H1 (cell line): Measurements from ENCODE around the gene AVL9. TPM values are rescaled to one million over a fixed set of nuclear protein-coding genes. Genes with fewer than 3 reads are reported as not detected.

Source experiments
- CTCF ChIA-PET: fragments of 300-600 bp; sonication (Branson Sonifier 250); formaldehyde crosslinking; loops from one replicate; lab custom pipeline; 2021; ENCODE audit not compliant: partially characterized antibody; lab: Charles Lee
- POLR2A ChIA-PET: fragments of 300-600 bp; sonication (Branson Sonifier 250); formaldehyde crosslinking; loops from one replicate; lab custom pipeline; 2021; ENCODE audit warnings: inconsistent platforms; ENCODE audit not compliant: partially characterized antibody; lab: Charles Lee
- DNase-seq, 2 experiments: peaks; one replicate each; pipeline versions ENCODE4 v3.0.0 to v3.0.0-alpha.2; 2010 to 2022; ENCODE audit warnings: low spot score in 2 of 2, low read depth in 1 of 2, mixed read lengths in 1 of 2
- FAIRE-seq: peaks from 2 replicates; lab custom pipeline; 2011; peaks lifted over from hg19 to GRCh38; lab: Jason Lieb, UNC
- H2AFZ ChIP-seq: 2 replicates; pipeline ENCODE4 v1.8.1; 2012; ENCODE audit warnings: low read length, inconsistent platforms
- H2AK5ac ChIP-seq: 2 replicates; pipeline ENCODE4 v1.6.1; 2013; ENCODE audit warnings: low read depth, low read length
- H2BK120ac ChIP-seq: replicated peaks from 2 replicates; pipeline ENCODE3; 2013; ENCODE audit warnings: low read depth, low read length, inconsistent platforms
- H2BK12ac ChIP-seq: 2 replicates; pipeline ENCODE4 v1.6.1; 2013; ENCODE audit warnings: low read depth, low read length
- H2BK15ac ChIP-seq: 2 replicates; pipeline ENCODE4 v1.6.1; 2013; ENCODE audit warnings: low read length
- H2BK20ac ChIP-seq: 2 replicates; pipeline ENCODE4 v1.6.1; 2013; ENCODE audit warnings: low read length
- H2BK5ac ChIP-seq: 2 replicates; pipeline ENCODE4 v1.6.1; 2013; ENCODE audit warnings: low read depth, low read length
- H3K14ac ChIP-seq: 2 replicates; pipeline ENCODE4 v1.6.1; 2013; ENCODE audit warnings: inconsistent platforms; ENCODE audit not compliant: insufficient read length
- H3K18ac ChIP-seq: 2 replicates; pipeline ENCODE4 v1.6.1; 2013; ENCODE audit warnings: low read length; ENCODE audit errors: extremely low read depth
- H3K23ac ChIP-seq: 2 replicates; pipeline ENCODE4 v1.6.1; 2013; ENCODE audit warnings: inconsistent platforms; ENCODE audit not compliant: insufficient read length
- H3K23me2 ChIP-seq: 2 replicates; pipeline ENCODE4 v1.6.1; 2013; ENCODE audit warnings: low read depth, low read length
- H3K27ac ChIP-seq: 2 replicates; pipeline ENCODE4 v1.6.1; 2011; ENCODE audit warnings: low read depth, low read length, inconsistent platforms
- H3K27me3 ChIP-seq, 4 experiments: replicated peaks in 1 of 4; 1 replicate in 1 of 4; 2 replicates in 3 of 4; pipeline versions ENCODE4 v1.6.1 to v1.8.1; 2011 to 2013; ENCODE audit warnings: low read length in 3 of 4, mild to moderate bottlenecking in 3 of 4, inconsistent platforms in 2 of 4, mixed read lengths in 2 of 4, moderate library complexity in 1 of 4; ENCODE audit not compliant: control insufficient read depth in 3 of 4, insufficient read depth in 3 of 4; ENCODE audit errors: extremely low read depth in 1 of 4
- H3K36me3 ChIP-seq, 4 experiments: 2 replicates each; pipeline versions ENCODE4 v1.6.1 to v1.8.1; 2011 to 2013; ENCODE audit warnings: mild to moderate bottlenecking in 4 of 4, low read length in 3 of 4, moderate library complexity in 2 of 4, control low read depth in 1 of 4, inconsistent platforms in 1 of 4; ENCODE audit not compliant: insufficient read depth in 4 of 4, control insufficient read depth in 2 of 4
- H3K4ac ChIP-seq: replicated peaks from 2 replicates; pipeline ENCODE3; 2013; ENCODE audit warnings: low read length, low read depth, mixed read lengths, inconsistent platforms; ENCODE audit not compliant: insufficient read length
- H3K4me1 ChIP-seq, 4 experiments: replicated peaks in 1 of 4; 1 replicate in 1 of 4; 2 replicates in 3 of 4; pipeline versions ENCODE4 v1.6.1 to v1.8.1; 2011 to 2013; ENCODE audit warnings: low read length in 3 of 4, inconsistent platforms in 2 of 4, mixed read lengths in 1 of 4; ENCODE audit not compliant: insufficient read depth in 4 of 4, control insufficient read depth in 3 of 4
- H3K4me2 ChIP-seq, 2 experiments: 2 replicates each; pipeline versions ENCODE4 v1.6.1 to v1.8.1; 2011 to 2013; ENCODE audit warnings: low read depth in 2 of 2, low read length in 2 of 2, control low read depth in 1 of 2, inconsistent platforms in 1 of 2, mild to moderate bottlenecking in 1 of 2; ENCODE audit not compliant: insufficient read depth in 1 of 2
- H3K4me3 ChIP-seq, 4 experiments: fragments of 200-600, 300-600 bp in 1 of 4; sonication (generic), shearing (Covaris generic), sonication (Bioruptor Twin) in 1 of 4; 2 replicates each; pipeline versions ENCODE4 v1.5.1 to v1.8.1; 2011 to 2016; ENCODE audit warnings: low read length in 4 of 4, low read depth in 3 of 4, control low read depth in 2 of 4, inconsistent platforms in 2 of 4, mild to moderate bottlenecking in 2 of 4, mixed read lengths in 1 of 4, moderate library complexity in 1 of 4; ENCODE audit not compliant: insufficient read depth in 2 of 4; ENCODE audit errors: extremely low read depth in 1 of 4
- H3K56ac ChIP-seq: replicated peaks from 2 replicates; pipeline ENCODE3; 2013; ENCODE audit warnings: low read depth, mild to moderate bottlenecking, mixed read lengths, low read length, inconsistent platforms; ENCODE audit not compliant: insufficient read length
- H3K79me1 ChIP-seq: 2 replicates; pipeline ENCODE4 v1.6.1; 2013; ENCODE audit warnings: low read depth, low read length, control low read depth
- H3K79me2 ChIP-seq, 2 experiments: 2 replicates each; pipeline versions ENCODE4 v1.6.1 to v1.8.1; 2012 to 2013; ENCODE audit warnings: low read length in 2 of 2, mild to moderate bottlenecking in 2 of 2, inconsistent platforms in 1 of 2; ENCODE audit not compliant: insufficient read depth in 2 of 2, control insufficient read depth in 1 of 2
- H3K9ac ChIP-seq, 4 experiments: replicated peaks in 1 of 4; 1 replicate in 1 of 4; 2 replicates in 3 of 4; pipeline versions ENCODE4 v1.6.1 to v1.8.1; 2011 to 2013; ENCODE audit warnings: low read depth in 3 of 4, low read length in 3 of 4, control low read depth in 2 of 4, mild to moderate bottlenecking in 2 of 4, moderate library complexity in 2 of 4, inconsistent platforms in 1 of 4; ENCODE audit errors: extremely low read depth in 1 of 4
- H3K9me3 ChIP-seq, 2 experiments: 2 replicates each; pipeline versions ENCODE4 v1.6.1 to v1.8.1; 2012 to 2013; ENCODE audit warnings: mild to moderate bottlenecking in 2 of 2, moderate library complexity in 2 of 2, control low read depth in 1 of 2, inconsistent platforms in 1 of 2, low read depth in 1 of 2, low read length in 1 of 2, mixed read lengths in 1 of 2; ENCODE audit not compliant: insufficient read depth in 2 of 2
- H4K20me1 ChIP-seq, 2 experiments: replicated peaks in 1 of 2; 2 replicates each; pipeline versions ENCODE3 to v1.8.1; 2011 to 2013; ENCODE audit warnings: inconsistent platforms in 2 of 2, low read length in 2 of 2, mild to moderate bottlenecking in 1 of 2; ENCODE audit not compliant: insufficient read depth in 2 of 2, control insufficient read depth in 1 of 2
- H4K5ac ChIP-seq: 2 replicates; pipeline ENCODE4 v1.6.1; 2013; ENCODE audit warnings: low read length, low read depth, mixed read lengths, inconsistent platforms; ENCODE audit not compliant: insufficient read length
- H4K8ac ChIP-seq: 2 replicates; pipeline ENCODE4 v1.8.0; 2013; ENCODE audit warnings: mild to moderate bottlenecking, moderate library complexity, low read length, inconsistent platforms; ENCODE audit not compliant: insufficient read depth; ENCODE audit errors: extremely low read depth
- H4K91ac ChIP-seq: replicated peaks from 2 replicates; pipeline ENCODE3; 2013; ENCODE audit warnings: low read length, mixed read lengths, inconsistent platforms; ENCODE audit not compliant: insufficient read length
- ATF2 ChIP-seq: IDR thresholded peaks from 2 replicates; pipeline ENCODE4 v1.6.1; 2012; ENCODE audit warnings: low read length, inconsistent platforms
- CBX8 ChIP-seq: fragments of 300-800, 300-1000 bp; sonication (generic); IDR thresholded peaks from 2 replicates; pipeline ENCODE4 v1.7.1; 2016; ENCODE audit warnings: low read depth, low read length, borderline replicate concordance
- CEBPB ChIP-seq: IDR thresholded peaks from 2 replicates; pipeline ENCODE4 v1.6.1; 2012; ENCODE audit warnings: low read depth, low read length
- JUND ChIP-seq: IDR thresholded peaks from 2 replicates; pipeline ENCODE4 v1.6.1; 2011; ENCODE audit warnings: mild to moderate bottlenecking, improper control_type of control experiment, low read length
- POLR2A ChIP-seq, 2 experiments: IDR thresholded peaks; 1 replicate in 1 of 2; 2 replicates in 1 of 2; pipeline ENCODE4 v1.6.1; 2011; ENCODE audit warnings: low read depth in 2 of 2, low read length in 2 of 2, mild to moderate bottlenecking in 2 of 2; ENCODE audit errors: control extremely low read depth in 1 of 2
- RNF2 ChIP-seq: fragments of 200-900, 300-1000 bp; sonication (generic); IDR thresholded peaks from 2 replicates; pipeline ENCODE4 v1.7.1; 2016; ENCODE audit warnings: borderline replicate concordance, low read depth, mild to moderate bottlenecking, antibody characterized with exemption, low read length; ENCODE audit not compliant: poor library complexity, severe bottlenecking; ENCODE audit errors: missing control alignments
- SRF ChIP-seq: IDR thresholded peaks from 2 replicates; pipeline ENCODE4 v1.6.1; 2011; ENCODE audit warnings: mild to moderate bottlenecking, low read depth, low read length, moderate library complexity
- WGBS, 2 experiments: shearing (Covaris generic) in 1 of 2; methylation state at CpG; one replicate each; pipeline versions ENCODE4 v1.1.6 to v1.1.7; 2013 to 2015; ENCODE audit warnings: low lambda C conversion rate in 2 of 2, mixed read lengths in 2 of 2, inconsistent platforms in 1 of 2, low coverage in 1 of 2, missing lambda C conversion rate in 1 of 2; ENCODE audit not compliant: insufficient replicate concordance in 2 of 2, insufficient coverage in 1 of 2, insufficient read length in 1 of 2; ENCODE audit errors: extremely low coverage in 1 of 2, missing lambda C conversion rate in 1 of 2; 5-methylcytosine and 5-hydroxymethylcytosine counted together
- polyA plus RNA-seq, 7 experiments: library from polyadenylated mRNA; depleted of rRNA in 3 of 7; stranded (reverse) in 5 of 7; unstranded in 2 of 7; fragments of >200 nt in 5 of 7; fragments of 200-250 nt in 2 of 7; gene quantifications; 1 replicate in 5 of 7; 2 replicates in 1 of 7; 4 replicates in 1 of 7; pipeline versions ENCODE4 v1.2.1 to v1.2.3, GENCODE V29; 2011 to 2013; ENCODE audit warnings: missing spikeins in 2 of 7, mixed read lengths in 2 of 7
- total RNA-seq: library from RNA; stranded (reverse); fragmentation: NEBNext Ultra II Directional; extraction: Animal tissue kit (Norgen Biotek cat#: 25700); gene quantifications from 2 replicates; pipeline ENCODE4 v1.2.1, GENCODE V29; 2021
- TF ChIP-seq, protein P1 (sequence below): IDR thresholded peaks from 2 replicates; pipeline ENCODE4 v1.6.1; 2011; ENCODE audit warnings: low read depth, mild to moderate bottlenecking, low read length; ENCODE audit not compliant: insufficient read depth
- TF ChIP-seq, protein P2 (sequence below), 3 experiments: IDR thresholded peaks; 1 replicate in 2 of 3; 2 replicates in 1 of 3; pipeline versions ENCODE4 v1.5.1 to v1.6.1; 2011; ENCODE audit warnings: low read length in 3 of 3, mild to moderate bottlenecking in 3 of 3, inconsistent platforms in 2 of 3, low read depth in 1 of 3, moderate library complexity in 1 of 3; ENCODE audit not compliant: insufficient read depth in 1 of 3; ENCODE audit errors: control extremely low read depth in 1 of 3

AVL9 gene
- total and polyA plus RNA-seq, 2 of the 8 experiments (the other 6 are each of a cell fraction or from before 2014, with no cell fraction given) = 15.5 to 42.1 TPM

DNA sequence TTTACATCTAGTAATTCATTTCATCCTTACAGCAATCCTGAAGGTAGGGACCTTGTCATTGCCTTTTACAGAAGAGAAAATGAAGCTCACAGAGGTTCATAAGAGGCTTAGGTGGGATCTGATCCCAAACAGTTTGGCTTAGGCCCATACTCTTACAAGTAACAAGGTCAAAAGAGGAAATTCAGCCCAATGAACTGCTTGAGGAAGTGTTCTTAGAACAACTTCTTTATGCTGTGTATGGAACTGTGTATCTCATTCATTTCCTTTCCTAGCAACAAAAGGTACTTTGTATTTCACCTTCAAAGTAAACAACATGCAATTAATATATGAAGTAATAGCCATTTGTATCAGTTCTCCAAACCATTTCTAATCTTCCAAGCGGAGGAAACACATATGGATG, 79.3 kb downstream of the AVL9 start:
- FAIRE-seq = no peak
- H2BK120ac ChIP-seq = no peak overlapping the region
- ChIA-PET CTCF (interaction anchor here (0.8 kb wide), 2 partner anchors 18 to 95 kb away, joined by 4 read pairs; no protein-coding TSS in a partner anchor), POLR2A (no interaction called here)
- no peak for DNase-seq
- no peak overlapping the region for H3K18ac ChIP-seq
- no peak overlapping the region for H3K4me2 ChIP-seq
- no peak overlapping the region for H4K8ac ChIP-seq
- no peaks in the 10 kb centered on the region for H3K27me3 ChIP-seq
- H3K56ac ChIP-seq = no peak overlapping the region
- H4K5ac ChIP-seq = no peak overlapping the region
- H3K23ac ChIP-seq = no peak overlapping the region
- H3K23me2 ChIP-seq = no peaks in the 10 kb centered on the region
- H2AK5ac ChIP-seq = no peak overlapping the region
- H3K27ac ChIP-seq = no peak overlapping the region
- H3K4ac ChIP-seq = no peak overlapping the region
- no peak overlapping the region for H2AFZ ChIP-seq
- no peaks in the 10 kb centered on the region for H3K79me2 ChIP-seq
- H4K20me1 ChIP-seq = no peaks in the 10 kb centered on the region
- H3K9me3 ChIP-seq = no peaks in the 10 kb centered on the region
- H3K36me3 ChIP-seq = peaks cover 6 to 50% (median 34%) of the 10 kb centered on the region in 4 experiments
- H4K91ac ChIP-seq = no peak overlapping the region
- no peak overlapping the region for H2BK15ac ChIP-seq
- WGBS, 2 experiments = 100% methylated on average over 1 of the region's 1 CpG; no CpG with 5 or more reads in 1 of the 2 experiments
- no peak overlapping the region for H3K9ac ChIP-seq
- H3K79me1 ChIP-seq = no peaks in the 10 kb centered on the region
- H3K14ac ChIP-seq = no peak overlapping the region
- H3K4me3 ChIP-seq = no peak overlapping the region
- no peak overlapping the region for H2BK5ac ChIP-seq
- H2BK20ac ChIP-seq = no peak overlapping the region
- H2BK12ac ChIP-seq = no peak overlapping the region
- no peaks in the 10 kb centered on the region for H3K4me1 ChIP-seq
- TF ChIP-seq CBX8 (no peak), SRF (no peak), CEBPB (no peak), ATF2 (no peak), JUND (no peak), POLR2A (IDR thresholded peaks at IDR 0.05; ENCODE audit: control extremely low read depth in 1 of 2, low read depth in 2 of 2, low read length in 2 of 2) (no peak), RNF2 (no peak)
- TF ChIP-seq, protein P1, sequence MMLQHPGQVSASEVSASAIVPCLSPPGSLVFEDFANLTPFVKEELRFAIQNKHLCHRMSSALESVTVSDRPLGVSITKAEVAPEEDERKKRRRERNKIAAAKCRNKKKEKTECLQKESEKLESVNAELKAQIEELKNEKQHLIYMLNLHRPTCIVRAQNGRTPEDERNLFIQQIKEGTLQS = no peak
- TF ChIP-seq, protein P2, sequence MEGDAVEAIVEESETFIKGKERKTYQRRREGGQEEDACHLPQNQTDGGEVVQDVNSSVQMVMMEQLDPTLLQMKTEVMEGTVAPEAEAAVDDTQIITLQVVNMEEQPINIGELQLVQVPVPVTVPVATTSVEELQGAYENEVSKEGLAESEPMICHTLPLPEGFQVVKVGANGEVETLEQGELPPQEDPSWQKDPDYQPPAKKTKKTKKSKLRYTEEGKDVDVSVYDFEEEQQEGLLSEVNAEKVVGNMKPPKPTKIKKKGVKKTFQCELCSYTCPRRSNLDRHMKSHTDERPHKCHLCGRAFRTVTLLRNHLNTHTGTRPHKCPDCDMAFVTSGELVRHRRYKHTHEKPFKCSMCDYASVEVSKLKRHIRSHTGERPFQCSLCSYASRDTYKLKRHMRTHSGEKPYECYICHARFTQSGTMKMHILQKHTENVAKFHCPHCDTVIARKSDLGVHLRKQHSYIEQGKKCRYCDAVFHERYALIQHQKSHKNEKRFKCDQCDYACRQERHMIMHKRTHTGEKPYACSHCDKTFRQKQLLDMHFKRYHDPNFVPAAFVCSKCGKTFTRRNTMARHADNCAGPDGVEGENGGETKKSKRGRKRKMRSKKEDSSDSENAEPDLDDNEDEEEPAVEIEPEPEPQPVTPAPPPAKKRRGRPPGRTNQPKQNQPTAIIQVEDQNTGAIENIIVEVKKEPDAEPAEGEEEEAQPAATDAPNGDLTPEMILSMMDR (IDR thresholded peaks at IDR 0.05; ENCODE audit: control extremely low read depth in 1 of 3, insufficient read depth in 1 of 3, low read depth in 1 of 3, low read length in 3 of 3) = no peak
